H9 (cell line): ENCODE data around the gene LAMB1. TPM values are rescaled to one million over a fixed set of nuclear protein-coding genes. Genes with fewer than 3 reads are reported as not detected.

Experiments
- DNase-seq: peaks from one replicate; pipeline ENCODE4 v3.0.0-alpha.2; 2017
- H2AFZ ChIP-seq: one replicate; pipeline ENCODE4 v1.6.1; 2013; ENCODE audit warnings: mild to moderate bottlenecking, low read length, control low read depth, moderate library complexity
- H2AK5ac ChIP-seq: 2 replicates; pipeline ENCODE4 v1.6.1; 2013; ENCODE audit warnings: low read length, control low read depth, mixed read lengths; ENCODE audit not compliant: insufficient read length
- H2BK120ac ChIP-seq: one replicate; pipeline ENCODE4 v1.6.1; 2013; ENCODE audit warnings: low read depth, mild to moderate bottlenecking, low read length, control low read depth, inconsistent platforms; ENCODE audit not compliant: poor library complexity, severe bottlenecking
- H2BK12ac ChIP-seq: 2 replicates; pipeline ENCODE4 v1.6.1; 2013; ENCODE audit warnings: low read length, control low read depth, mixed read lengths, low read depth; ENCODE audit not compliant: insufficient read length
- H2BK15ac ChIP-seq: 2 replicates; pipeline ENCODE4 v1.6.1; 2013; ENCODE audit warnings: low read depth, low read length, control low read depth
- H2BK20ac ChIP-seq: one replicate; pipeline ENCODE4 v1.6.1; 2013; ENCODE audit warnings: low read depth, mild to moderate bottlenecking, low read length, control low read depth, inconsistent platforms; ENCODE audit not compliant: poor library complexity, severe bottlenecking
- H2BK5ac ChIP-seq: 2 replicates; pipeline ENCODE4 v1.6.1; 2013; ENCODE audit warnings: low read length, control low read depth, mixed read lengths; ENCODE audit not compliant: insufficient read length
- H3K14ac ChIP-seq: 2 replicates; pipeline ENCODE4 v1.6.1; 2013; ENCODE audit warnings: low read length, control low read depth; ENCODE audit not compliant: insufficient read depth
- H3K18ac ChIP-seq: 2 replicates; pipeline ENCODE4 v1.6.1; 2013; ENCODE audit warnings: low read depth, mild to moderate bottlenecking, mixed read lengths, low read length, control low read depth; ENCODE audit not compliant: insufficient read length
- H3K23ac ChIP-seq: 2 replicates; pipeline ENCODE4 v1.6.1; 2013; ENCODE audit warnings: low read length, control low read depth, mixed read lengths, low read depth; ENCODE audit not compliant: insufficient read length
- H3K23me2 ChIP-seq: 2 replicates; pipeline ENCODE4 v1.6.1; 2013; ENCODE audit warnings: low read depth, mild to moderate bottlenecking, mixed read lengths, low read length, control low read depth; ENCODE audit not compliant: insufficient read length, poor library complexity, severe bottlenecking
- H3K27ac ChIP-seq: 2 replicates; pipeline ENCODE4 v1.5.1; 2013; ENCODE audit warnings: low read length, control low read depth, mixed read lengths, low read depth; ENCODE audit not compliant: insufficient read length
- H3K27me3 ChIP-seq: 2 replicates; pipeline ENCODE4 v1.6.1; 2013; ENCODE audit warnings: low read length, control low read depth, inconsistent platforms; ENCODE audit not compliant: insufficient read depth
- H3K4ac ChIP-seq: 2 replicates; pipeline ENCODE4 v1.6.1; 2013; ENCODE audit warnings: low read depth, mild to moderate bottlenecking, control low read depth, inconsistent platforms, low read length, moderate library complexity
- H3K4me1 ChIP-seq: 2 replicates; pipeline ENCODE4 v1.6.1; 2013; ENCODE audit warnings: low read length, control low read depth, inconsistent platforms; ENCODE audit not compliant: insufficient read depth
- H3K4me2 ChIP-seq: 2 replicates; pipeline ENCODE4 v1.6.1; 2013; ENCODE audit warnings: low read length, control low read depth, mixed read lengths; ENCODE audit not compliant: insufficient read length, insufficient read depth
- H3K56ac ChIP-seq: 2 replicates; pipeline ENCODE4 v1.6.1; 2013; ENCODE audit warnings: low read depth, mild to moderate bottlenecking, mixed read lengths, low read length, control low read depth; ENCODE audit not compliant: insufficient read length
- H3K79me1 ChIP-seq: 2 replicates; pipeline ENCODE4 v1.6.1; 2013; ENCODE audit warnings: low read depth, mild to moderate bottlenecking, moderate library complexity, low read length, control low read depth, inconsistent platforms; ENCODE audit not compliant: insufficient read depth, poor library complexity, severe bottlenecking
- H3K79me2 ChIP-seq: 2 replicates; pipeline ENCODE4 v1.6.1; 2013; ENCODE audit warnings: low read length, control low read depth, inconsistent platforms; ENCODE audit not compliant: insufficient read depth
- H3K9ac ChIP-seq: 2 replicates; pipeline ENCODE4 v1.6.1; 2013; ENCODE audit warnings: low read length, control low read depth, mixed read lengths; ENCODE audit not compliant: insufficient read length; ENCODE audit errors: extremely low read depth
- H3K9me3 ChIP-seq: one replicate; pipeline ENCODE4 v1.6.1; 2013; ENCODE audit warnings: low read depth, low read length, inconsistent platforms; ENCODE audit not compliant: control insufficient read depth
- H3T11ph ChIP-seq: one replicate; pipeline ENCODE4 v1.6.1; 2013; ENCODE audit warnings: mild to moderate bottlenecking, low read length, control low read depth, inconsistent platforms
- H4K20me1 ChIP-seq: one replicate; pipeline ENCODE4 v1.6.1; 2013; ENCODE audit not compliant: control insufficient read depth, insufficient read length, insufficient read depth
- H4K5ac ChIP-seq: 2 replicates; pipeline ENCODE4 v1.6.1; 2013; ENCODE audit warnings: low read depth, mild to moderate bottlenecking, mixed read lengths, low read length, control low read depth; ENCODE audit not compliant: insufficient read length
- H4K8ac ChIP-seq: replicated peaks from 2 replicates; pipeline ENCODE4 v1.6.1; 2013; ENCODE audit warnings: low read length, control low read depth, mixed read lengths, low read depth; ENCODE audit not compliant: insufficient read length
- H4K91ac ChIP-seq: 2 replicates; pipeline ENCODE4 v1.6.1; 2013; ENCODE audit warnings: low read depth, mild to moderate bottlenecking, moderate library complexity, mixed read lengths, low read length, control low read depth; ENCODE audit not compliant: insufficient read length
- H3K27ac Mint-ChIP-seq, 3 experiments: 2 replicates in 2 of 3; 3 replicates in 1 of 3; pipeline ENCODE4 v1.8.0; 2020 to 2021; ENCODE audit warnings: mixed read lengths in 3 of 3, mild to moderate bottlenecking in 1 of 3, moderate library complexity in 1 of 3
- H3K27me3 Mint-ChIP-seq: 2 replicates; pipeline ENCODE4 v1.8.0; 2021; ENCODE audit warnings: low read depth, mild to moderate bottlenecking, moderate library complexity, mixed read lengths
- H3K36me3 Mint-ChIP-seq, 3 experiments: 2 replicates in 2 of 3; 3 replicates in 1 of 3; pipeline ENCODE4 v1.8.0; 2020 to 2021; ENCODE audit warnings: low read depth in 3 of 3, mixed read lengths in 3 of 3; ENCODE audit not compliant: insufficient read depth in 1 of 3
- H3K4me1 Mint-ChIP-seq, 2 experiments: 2 replicates each; pipeline ENCODE4 v1.8.0; 2020; ENCODE audit warnings: mixed read lengths in 2 of 2
- H3K4me3 Mint-ChIP-seq, 2 experiments: 2 replicates in 1 of 2; 3 replicates in 1 of 2; pipeline ENCODE4 v1.8.0; 2020 to 2021; ENCODE audit warnings: mild to moderate bottlenecking in 2 of 2, mixed read lengths in 2 of 2, moderate library complexity in 1 of 2
- H3K9me3 Mint-ChIP-seq, 2 experiments: 2 replicates in 1 of 2; 3 replicates in 1 of 2; pipeline ENCODE4 v1.8.0; 2020; ENCODE audit warnings: mild to moderate bottlenecking in 2 of 2, mixed read lengths in 2 of 2, moderate library complexity in 1 of 2
- WGBS: extraction: QIAGEN DNeasy Blood & Tissue Kit; methylation state at CpG from one replicate; pipeline ENCODE4 v1.1.7; 2013; ENCODE audit warnings: missing lambda C conversion rate, low lambda C conversion rate, mixed read lengths; ENCODE audit not compliant: insufficient read length; ENCODE audit errors: extremely low coverage; 5-methylcytosine and 5-hydroxymethylcytosine counted together
- total RNA-seq: library from RNA; stranded (reverse); gene quantifications from 2 replicates; pipeline ENCODE4 v1.2.1, GENCODE V29; 2021
- TF ChIP-seq, protein P1 (sequence below): fragments of 200-600 bp; sonication (generic); conservative IDR thresholded peaks from 3 replicates; pipeline ENCODE4 v1.8.0; 2021; ENCODE audit warnings: antibody characterized with exemption, mild to moderate bottlenecking

LAMB1 gene
- total RNA-seq, 1 experiment from 2014 or later, result 75.8 TPM

DNA sequence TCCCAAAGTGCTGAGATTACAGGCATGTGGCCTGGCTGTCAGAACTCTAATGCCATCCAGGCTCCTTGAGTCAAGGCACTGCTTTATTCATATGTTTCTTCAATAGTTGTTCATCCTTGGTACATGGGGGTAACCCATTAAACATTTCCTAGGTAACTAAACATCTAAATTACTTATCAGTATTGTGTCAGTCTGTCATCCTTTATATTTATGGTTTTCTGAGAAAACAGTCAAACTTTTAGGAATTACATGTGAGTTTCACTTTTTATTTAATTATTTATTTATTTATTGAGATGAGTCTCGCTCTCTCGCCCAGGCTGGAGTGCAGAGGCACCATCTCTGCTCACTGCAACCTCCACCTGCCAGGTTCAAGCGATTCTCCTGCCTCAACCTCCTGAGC lies 45.5 kb upstream of the LAMB1 start:
- H3K27me3 Mint-ChIP-seq, result no peaks in the 10 kb centered on the region
- H4K20me1 ChIP-seq, result no peaks in the 10 kb centered on the region
- H2BK15ac ChIP-seq, result no peak overlapping the region
- H2AK5ac ChIP-seq, result no peak overlapping the region
- H4K5ac ChIP-seq, result no peak overlapping the region
- H3K9me3 ChIP-seq, result no peaks in the 10 kb centered on the region
- no peak overlapping the region for H2BK20ac ChIP-seq
- no peaks in the 10 kb centered on the region for H3K79me2 ChIP-seq
- H3K79me1 ChIP-seq, result no peaks in the 10 kb centered on the region
- H3K36me3 Mint-ChIP-seq, result no peaks in the 10 kb centered on the region
- H3K4ac ChIP-seq, result no peak overlapping the region
- no peak overlapping the region for H3T11ph ChIP-seq
- no peaks in the 10 kb centered on the region for H3K27me3 ChIP-seq
- no peak overlapping the region for H3K23ac ChIP-seq
- no peak overlapping the region for H3K56ac ChIP-seq
- H2BK5ac ChIP-seq, result no peak overlapping the region
- no peak overlapping the region for H3K27ac Mint-ChIP-seq
- H4K8ac ChIP-seq, result no peak overlapping the region
- H3K4me1 ChIP-seq, result no peaks in the 10 kb centered on the region
- H3K9ac ChIP-seq, result no peak overlapping the region
- no peak overlapping the region for H2BK120ac ChIP-seq
- no peak overlapping the region for H3K27ac ChIP-seq
- no peak for DNase-seq
- H3K14ac ChIP-seq, result no peak overlapping the region
- TF ChIP-seq, protein P1, sequence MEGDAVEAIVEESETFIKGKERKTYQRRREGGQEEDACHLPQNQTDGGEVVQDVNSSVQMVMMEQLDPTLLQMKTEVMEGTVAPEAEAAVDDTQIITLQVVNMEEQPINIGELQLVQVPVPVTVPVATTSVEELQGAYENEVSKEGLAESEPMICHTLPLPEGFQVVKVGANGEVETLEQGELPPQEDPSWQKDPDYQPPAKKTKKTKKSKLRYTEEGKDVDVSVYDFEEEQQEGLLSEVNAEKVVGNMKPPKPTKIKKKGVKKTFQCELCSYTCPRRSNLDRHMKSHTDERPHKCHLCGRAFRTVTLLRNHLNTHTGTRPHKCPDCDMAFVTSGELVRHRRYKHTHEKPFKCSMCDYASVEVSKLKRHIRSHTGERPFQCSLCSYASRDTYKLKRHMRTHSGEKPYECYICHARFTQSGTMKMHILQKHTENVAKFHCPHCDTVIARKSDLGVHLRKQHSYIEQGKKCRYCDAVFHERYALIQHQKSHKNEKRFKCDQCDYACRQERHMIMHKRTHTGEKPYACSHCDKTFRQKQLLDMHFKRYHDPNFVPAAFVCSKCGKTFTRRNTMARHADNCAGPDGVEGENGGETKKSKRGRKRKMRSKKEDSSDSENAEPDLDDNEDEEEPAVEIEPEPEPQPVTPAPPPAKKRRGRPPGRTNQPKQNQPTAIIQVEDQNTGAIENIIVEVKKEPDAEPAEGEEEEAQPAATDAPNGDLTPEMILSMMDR, result no peak
- no peak overlapping the region for H4K91ac ChIP-seq
- H3K4me1 Mint-ChIP-seq, result no peaks in the 10 kb centered on the region
- H3K4me2 ChIP-seq, result no peak overlapping the region
- no peak overlapping the region for H3K4me3 Mint-ChIP-seq
- no CpG with 5 or more reads among the region's 3 CpGs for WGBS
- H3K18ac ChIP-seq, result no peak overlapping the region
- H3K9me3 Mint-ChIP-seq, result no peaks in the 10 kb centered on the region; a peak in 1 of 5 replicates
- H2BK12ac ChIP-seq, result no peak overlapping the region
- no peak overlapping the region for H2AFZ ChIP-seq
- no peaks in the 10 kb centered on the region for H3K23me2 ChIP-seq
